HG02938 (cell line): ENCODE measurements around the gene CERK.

Source experiments
- ATAC-seq: cut with Tn5 transposase; IDR thresholded peaks from one replicate; pipeline ENCODE4 v1.9.1; 2021; ENCODE audit warnings: mild to moderate bottlenecking, moderate library complexity; ENCODE audit not compliant: unreplicated experiment

CERK gene

GRCh38 chr22:46664301-46664855, 73.7 kb downstream of the CERK start:
- no peak for ATAC-seq

- no peak for ATAC-seq
Measured at GRCh38 chr22:46663436-46664100, 74.5 kb downstream of the CERK start.

GRCh38 chr22:46663001-46663400, 75.1 kb downstream of the CERK start:
- ATAC-seq: no peak

GRCh38 chr22:46662226-46662625, 75.8 kb downstream of the CERK start:
- no peak for ATAC-seq

- no peak for ATAC-seq
Measured at GRCh38 chr22:46661221-46661851, 76.7 kb downstream of the CERK start.

GRCh38 chr22:46660604-46661201, 77.3 kb downstream of the CERK start:
- ATAC-seq: no peak

- ATAC-seq: no peak
Measured at GRCh38 chr22:46659791-46660186, 78.3 kb downstream of the CERK start.

GRCh38 chr22:46659059-46659790, 78.8 kb downstream of the CERK start:
- ATAC-seq: no peak

GRCh38 chr22:46657996-46658947, 79.8 kb downstream of the CERK start:
- ATAC-seq: no peak

- ATAC-seq: no peak
Measured at GRCh38 chr22:46657655-46657953, 80.4 kb downstream of the CERK start.

- ATAC-seq: no peak
Measured at GRCh38 chr22:46656856-46657654, 81.0 kb downstream of the CERK start.

- ATAC-seq: no peak
Measured at GRCh38 chr22:46655861-46656608, 82.0 kb downstream of the CERK start.

- ATAC-seq: no peak
Measured at GRCh38 chr22:46654927-46655595, 83.0 kb downstream of the CERK start.

GRCh38 chr22:46654426-46654825, 83.6 kb downstream of the CERK start:
- ATAC-seq: no peak

GRCh38 chr22:46653596-46653995, 84.5 kb downstream of the CERK start:
- no peak for ATAC-seq

- no peak for ATAC-seq
Measured at GRCh38 chr22:46652847-46653331, 85.2 kb downstream of the CERK start.

- no peak for ATAC-seq
Measured at GRCh38 chr22:46652081-46652846, 85.8 kb downstream of the CERK start.
